8988T (cell line): ENCODE data around the gene EDEM1.
"Not testable (repeated sequence)": the region's sequence is repeated elsewhere in the genome, so short reads cannot be mapped to it uniquely, and the experiment has no call there.

Experiments used
- DNase-seq: peaks from one replicate; pipeline ENCODE4 v3.0.0; 2011

The EDEM1 gene

DNA sequence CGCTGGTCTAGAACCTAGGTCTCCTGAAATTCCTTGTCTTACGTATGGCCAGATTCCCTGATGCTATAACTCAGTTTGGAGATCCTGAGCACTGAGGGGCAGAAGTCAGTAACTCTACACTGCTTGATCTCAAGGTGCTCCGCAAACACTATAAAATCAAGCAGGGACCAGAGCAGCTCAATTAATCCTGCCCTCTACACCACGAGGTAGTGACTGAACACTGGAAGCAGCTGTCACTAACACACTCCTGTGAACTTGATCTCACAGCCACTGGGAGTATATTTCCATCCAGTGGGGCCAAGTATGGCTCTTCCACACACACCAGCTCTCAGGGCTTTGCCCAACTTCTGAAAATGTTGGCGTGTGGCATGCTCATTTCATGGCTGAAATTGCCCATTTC is 51.0 kb downstream of the EDEM1 start:
- DNase-seq, result no peak

DNA sequence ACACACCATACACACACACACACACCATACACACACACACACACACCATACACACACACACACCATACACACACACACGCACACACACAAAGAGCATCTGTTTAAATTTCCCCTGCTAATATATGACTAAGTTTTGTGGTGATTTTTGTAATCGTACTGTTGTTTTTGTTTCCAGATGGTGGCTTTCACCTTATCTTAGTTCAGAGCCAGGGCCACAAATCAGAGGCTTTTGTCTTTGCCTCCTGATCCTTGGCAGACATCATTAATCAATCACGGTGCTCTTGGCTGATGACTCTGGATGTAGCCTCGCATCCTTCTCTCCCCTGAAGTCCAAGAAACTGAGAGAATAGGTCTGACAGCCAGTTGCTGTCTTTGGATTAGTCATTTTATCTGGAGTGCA is 52.1 kb downstream of the EDEM1 start:
- no peak for DNase-seq

DNA sequence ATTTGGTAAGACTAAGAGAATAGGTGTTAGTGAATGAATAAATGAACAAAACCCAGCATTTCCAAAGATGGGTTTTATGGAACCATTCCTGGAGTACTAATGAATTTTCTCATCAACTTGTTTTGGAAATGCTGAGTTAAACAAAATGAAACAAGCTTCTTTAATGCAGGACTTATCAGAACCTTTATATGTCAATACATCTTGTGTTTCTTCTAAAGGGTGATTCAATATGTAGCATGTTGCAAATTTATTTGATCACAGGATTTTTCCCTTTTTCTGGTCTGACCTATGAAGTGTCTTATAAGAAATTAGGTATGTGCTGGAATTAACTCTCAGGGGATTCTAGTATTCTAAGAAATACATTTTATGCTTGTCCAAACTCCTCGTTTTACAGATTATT is 53.2 kb downstream of the EDEM1 start:
- no peak for DNase-seq

DNA sequence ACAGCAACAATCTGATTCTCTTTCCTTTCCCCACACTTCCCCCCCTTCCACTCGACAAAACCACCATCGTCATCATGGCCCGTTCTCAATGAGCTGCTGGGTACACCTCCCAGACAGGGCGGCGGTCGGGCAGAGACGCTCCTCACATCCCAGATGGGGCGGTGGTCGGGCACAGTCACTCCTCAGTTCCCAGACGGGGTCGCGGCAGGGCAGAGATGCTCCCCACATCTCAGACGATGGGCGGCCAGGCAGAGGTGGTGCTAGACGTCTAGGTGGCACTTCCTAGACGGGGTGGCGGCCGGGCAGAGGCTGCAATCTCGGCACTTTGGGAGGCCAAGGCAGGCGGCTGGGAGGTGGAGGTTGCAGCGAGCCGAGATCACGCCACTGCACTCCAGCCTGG is 55.3 kb downstream of the EDEM1 start:
- not testable (repeated sequence) for DNase-seq

DNA sequence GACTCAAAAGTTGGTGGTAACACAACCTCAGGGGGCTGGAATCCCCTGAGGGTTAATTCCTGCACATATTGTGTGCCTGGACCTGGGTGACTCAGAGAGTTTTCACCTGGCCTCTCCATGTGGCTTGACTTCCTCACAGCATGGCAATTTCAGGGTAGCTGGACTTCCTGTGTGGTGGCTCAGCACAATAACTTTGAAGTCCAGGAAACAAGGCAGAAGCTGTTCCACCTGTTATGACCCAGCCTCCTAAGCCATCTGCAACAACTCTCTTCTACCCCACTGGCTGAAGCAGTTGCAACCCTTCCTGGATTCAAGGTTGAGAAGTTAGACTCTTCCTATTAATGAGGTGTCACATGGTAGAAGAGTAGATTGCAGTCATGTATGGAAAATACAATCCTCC is 58.4 kb downstream of the EDEM1 start:
- DNase-seq, result no peak

DNA sequence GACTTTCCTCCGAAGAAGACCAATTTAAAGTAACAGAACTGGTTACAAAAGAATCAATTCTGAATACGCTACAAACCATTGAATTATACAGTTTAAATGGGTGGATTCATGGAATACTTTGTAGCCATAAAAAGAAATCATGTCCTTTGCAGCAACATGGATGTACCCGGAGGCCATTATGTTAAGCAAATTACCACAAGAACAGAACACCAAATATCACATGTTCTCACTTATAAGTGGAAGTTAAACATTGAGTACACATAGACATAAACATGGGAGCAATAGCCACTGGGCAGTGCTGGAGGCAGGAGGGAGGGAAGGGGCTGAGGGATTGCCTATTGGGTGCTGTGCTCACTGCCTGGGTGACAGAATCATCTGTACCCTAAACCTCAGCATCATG is 61.3 kb downstream of the EDEM1 start:
- DNase-seq, result no peak

DNA sequence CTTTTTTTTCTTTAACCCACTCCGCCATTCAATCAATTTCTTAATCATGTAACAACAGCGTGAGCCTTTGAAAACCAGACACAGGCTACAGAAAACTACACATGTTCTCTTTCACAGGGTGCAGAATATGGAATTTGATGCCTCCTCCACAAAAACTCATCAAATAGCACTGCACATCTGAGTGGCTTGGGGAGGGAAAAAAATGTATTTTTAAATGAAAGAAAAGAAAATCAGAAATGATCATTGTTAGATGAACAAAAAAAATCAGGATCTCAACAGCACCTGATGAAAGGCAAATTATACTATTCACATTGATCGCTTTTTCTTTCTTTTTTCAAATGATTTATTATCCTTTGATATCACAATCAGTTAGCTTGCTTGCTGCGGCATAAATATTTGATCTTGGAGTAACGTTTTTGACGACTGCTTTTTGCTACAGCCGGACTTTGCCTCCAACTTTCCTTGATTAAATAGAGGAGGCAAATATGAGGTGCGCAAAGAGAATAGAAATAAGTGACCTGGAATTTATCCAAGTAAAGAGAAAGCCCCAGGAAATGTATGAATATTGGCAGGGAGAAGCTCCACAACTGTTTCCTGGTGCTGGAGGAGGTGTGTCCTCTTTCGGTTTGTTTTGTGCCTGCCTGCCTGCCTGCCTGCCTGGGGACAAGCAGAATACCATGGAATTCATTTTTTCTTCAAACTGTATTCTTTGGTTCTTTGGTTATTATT is 63.1 kb downstream of the EDEM1 start:
- no peak for DNase-seq

DNA sequence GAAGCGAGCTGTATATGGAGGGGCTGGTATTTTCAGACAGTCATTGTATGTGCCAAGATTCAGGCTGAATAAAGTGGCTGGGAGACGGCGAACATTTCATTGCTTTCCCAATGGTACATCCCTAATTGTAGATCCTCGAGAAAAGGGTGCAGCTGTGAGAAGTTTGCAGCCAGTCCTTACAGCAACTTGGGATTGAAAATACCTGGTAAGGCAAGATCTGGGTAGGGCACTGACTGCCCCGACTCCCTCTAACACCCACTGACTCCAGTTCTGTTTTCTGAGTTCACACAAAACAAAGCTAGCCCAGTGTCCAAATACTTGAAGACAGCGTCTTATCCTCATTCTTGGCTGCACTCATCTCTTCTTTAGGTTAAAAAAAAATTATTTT is 63.7 kb downstream of the EDEM1 start:
- no peak for DNase-seq

DNA sequence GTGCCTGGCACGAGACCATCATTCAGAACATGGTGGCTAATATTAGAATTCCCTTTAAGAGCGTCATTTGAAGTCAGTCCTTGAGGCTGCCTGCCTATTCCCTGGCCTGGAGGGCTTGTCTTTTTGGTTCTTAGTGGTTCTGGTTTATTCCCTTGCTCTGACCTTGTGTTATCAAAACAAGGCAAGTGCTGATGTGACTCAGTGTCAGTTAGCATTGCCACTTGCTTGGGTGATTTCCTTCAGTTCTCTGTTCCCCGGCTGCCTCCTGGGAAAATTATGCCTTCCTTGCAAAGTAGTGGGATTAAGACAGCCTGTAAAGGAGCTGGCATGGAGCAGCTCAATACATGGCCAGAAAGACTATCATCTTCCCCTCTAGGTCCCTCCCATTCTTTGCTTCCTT is 64.6 kb downstream of the EDEM1 start:
- no peak for DNase-seq

DNA sequence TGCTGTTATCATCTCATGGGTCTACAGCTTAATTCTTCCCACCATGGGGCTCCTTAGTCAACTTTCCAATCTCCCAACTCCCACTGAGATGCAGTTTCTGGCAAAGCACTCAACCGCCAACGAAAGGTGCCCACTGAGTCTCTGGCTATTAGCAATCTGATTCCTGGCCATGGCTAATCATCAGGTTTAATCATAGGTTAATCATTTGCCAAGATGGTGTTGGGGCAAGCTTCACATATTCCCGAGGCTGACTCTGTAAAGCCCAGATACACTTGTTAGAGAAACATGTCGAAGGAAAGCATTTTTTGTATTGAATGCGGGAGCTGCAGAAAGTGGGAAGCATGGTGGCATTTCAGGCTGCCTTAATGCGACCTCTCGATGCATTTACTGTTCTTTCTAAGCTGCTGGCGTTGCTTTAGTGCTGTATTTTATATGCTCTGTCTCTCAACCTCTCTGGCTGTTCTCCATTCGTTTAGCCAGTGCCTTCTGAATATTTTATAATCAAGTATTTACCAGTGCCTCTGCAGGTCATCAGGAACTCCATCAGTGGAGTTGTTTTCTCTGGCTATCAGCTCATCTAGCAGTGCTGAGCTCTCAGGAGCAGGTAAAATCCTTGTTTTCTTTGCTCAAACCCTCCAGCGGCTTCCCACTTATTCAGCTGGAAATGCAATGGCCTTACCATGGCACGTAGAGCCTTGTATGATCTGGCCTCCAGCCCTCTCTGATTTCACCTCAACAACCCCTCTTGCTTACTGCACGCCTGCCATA is 67.0 kb downstream of the EDEM1 start:
- no peak for DNase-seq

DNA sequence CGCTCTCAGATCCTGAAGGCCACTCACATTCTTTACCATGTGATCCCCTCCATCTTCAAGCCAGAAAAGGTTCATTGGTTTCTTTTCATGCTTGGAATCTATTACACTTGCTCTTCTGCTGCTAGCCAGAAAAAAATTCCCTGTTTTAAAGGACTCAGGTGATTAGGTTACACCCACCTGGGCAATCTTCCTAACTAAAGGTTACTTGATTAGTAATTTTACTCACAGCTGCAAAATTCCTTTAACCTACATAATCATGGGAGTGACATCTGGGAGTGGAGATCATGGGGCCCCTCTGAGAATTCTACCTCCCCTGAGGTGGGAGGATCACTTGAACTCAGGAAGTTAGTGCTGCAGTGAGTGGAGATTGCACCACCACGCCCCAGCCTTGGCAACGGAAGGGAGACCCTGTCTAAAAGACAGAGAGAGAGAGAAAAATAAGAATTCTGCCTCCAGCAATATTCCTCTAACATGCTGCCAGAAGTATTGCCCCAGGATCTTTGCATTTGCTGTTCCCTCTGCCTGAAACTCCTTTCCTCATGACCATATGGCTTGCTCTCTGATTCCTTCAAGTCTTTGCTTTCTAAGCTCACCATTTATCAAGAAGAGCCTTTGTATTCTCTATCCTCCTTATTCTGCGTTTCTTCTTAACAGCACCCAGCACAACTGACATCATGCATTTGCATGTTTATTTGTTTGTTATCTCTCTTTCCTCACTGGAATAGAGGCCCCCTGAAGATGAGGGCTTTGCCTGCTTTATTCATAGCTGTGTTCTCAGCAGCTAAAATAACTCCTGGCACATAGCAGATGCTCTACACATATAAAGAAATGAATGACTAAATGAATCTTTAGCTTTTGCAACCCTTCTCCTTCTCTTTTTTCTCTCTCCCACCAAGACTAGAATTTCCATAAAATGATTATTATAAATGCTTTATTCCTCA is 68.2 kb downstream of the EDEM1 start:
- DNase-seq, result no peak

DNA sequence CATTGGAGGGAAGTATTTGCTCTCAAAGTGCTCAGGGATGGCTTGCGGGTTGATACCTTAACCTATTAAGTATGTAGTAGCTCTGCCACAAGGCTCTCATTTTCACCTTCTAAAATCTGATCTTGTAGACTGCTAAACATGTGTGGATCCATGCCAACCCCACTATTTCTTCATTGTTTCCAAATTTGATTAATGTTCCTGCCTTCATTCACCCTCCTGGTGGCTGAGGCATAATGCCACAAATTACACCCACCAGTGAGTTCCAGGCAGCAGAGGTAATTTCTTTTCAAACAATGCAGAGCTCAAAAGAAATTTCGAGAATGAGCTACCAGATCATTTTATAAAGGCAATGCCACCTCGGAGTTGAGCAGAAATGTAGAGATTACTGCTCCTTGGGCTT is 71.0 kb downstream of the EDEM1 start:
- DNase-seq, result no peak

DNA sequence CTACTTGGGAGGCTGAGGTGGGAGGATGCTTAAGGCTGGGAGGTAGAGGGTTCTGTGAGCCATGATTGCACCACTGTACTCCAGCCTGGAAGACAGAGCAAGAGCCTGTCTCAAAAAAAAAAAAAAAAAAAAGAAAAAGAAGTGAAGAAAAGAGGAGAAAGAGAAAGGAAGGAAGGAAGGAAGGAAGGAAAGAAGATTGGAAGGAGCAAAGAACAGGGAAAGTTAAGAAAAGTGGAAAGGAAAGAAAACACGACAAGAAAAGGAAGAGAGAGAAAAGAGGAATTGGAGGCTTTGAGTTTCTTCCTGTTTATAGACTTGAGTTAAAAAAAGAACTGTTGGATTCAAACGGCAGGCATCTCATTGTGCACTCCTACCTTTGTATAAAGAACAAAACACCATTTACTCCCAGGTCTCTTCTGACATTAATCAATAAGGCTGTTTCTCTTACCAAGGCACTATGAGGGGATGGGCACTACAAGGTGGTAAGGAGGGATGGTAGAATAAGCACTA is 73.5 kb downstream of the EDEM1 start:
- DNase-seq, result no peak

DNA sequence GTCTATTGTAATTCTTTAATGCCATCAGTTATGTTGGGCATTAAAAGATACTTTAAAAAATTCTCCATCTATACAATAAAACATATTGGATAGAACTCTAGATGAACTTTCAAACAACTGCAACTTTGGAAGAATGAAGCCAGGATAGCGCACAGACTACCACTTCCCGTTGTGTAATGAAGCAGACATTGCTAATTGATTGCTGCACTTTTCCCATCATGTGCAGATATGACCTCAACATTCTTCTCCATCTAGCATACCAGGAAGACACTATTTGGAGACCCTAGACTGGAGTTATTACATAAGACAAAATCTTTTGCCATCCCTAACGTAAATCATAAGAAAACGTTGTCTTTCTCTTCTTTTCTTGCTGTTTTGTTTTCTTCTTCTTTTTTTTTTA is 75.0 kb downstream of the EDEM1 start:
- DNase-seq, result no peak

DNA sequence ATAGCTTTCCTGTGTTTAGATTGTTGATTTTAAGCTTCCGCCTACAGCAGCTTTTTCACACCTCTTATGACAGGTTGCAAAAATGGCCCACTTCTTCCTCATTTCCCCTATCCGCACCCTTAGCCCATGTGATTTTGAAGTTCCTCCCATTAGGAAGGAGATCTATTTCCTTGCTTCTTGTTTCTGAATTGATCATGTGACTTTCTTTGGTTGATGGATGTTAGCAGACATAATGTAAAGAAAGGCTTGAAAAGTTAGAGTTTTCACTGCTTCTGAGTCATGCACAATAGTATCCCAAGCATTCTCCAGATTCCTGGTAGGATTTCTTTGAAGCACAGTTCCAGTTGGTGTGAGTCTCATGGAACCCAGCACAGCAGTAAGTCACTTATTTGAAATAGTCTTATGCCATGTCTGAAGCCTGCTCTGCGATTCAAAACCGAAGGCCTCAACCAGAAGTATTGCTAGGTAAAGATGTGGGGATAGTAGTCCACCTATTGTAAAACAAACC is 76.6 kb downstream of the EDEM1 start:
- DNase-seq, result no peak

DNA sequence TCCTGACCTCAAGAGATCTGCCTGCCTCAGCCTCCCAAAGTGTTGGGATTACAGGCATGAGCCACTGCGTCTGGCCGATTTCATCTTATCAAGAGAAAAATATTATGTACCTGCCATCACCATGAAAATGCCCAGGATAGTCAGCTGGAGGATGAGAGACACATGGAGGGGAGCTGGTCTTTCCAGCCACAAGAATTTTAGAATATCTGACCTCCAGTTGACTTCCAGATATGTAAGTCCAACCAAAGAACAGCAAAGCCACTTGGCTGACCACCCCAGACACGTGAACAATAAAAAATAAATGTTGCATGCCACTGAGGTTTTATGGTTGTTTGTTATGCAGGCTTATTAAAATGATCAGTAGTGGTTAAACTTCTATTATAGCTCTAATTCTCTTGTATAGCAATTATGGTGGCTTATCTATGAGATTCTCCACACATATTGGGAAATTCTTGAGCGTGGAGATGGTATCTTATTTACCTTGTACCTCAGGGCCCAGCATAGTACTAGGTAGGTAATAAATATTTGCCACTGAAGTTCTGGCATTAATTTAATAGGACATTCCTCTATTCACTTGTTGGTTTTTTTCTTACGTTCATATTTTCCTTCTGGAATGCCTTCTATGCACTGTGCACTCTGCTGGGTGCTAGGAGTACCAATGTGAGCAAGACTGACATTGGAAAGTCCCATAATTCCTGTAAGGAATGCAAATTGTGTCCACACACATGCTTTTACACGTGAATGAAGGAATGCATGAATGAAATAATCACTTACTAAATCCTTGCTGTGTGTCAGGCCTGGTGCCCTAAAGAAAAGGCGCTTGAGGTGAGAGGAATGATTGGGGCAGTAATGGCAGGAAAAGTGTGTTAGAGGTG is 77.6 kb downstream of the EDEM1 start:
- no peak for DNase-seq

DNA sequence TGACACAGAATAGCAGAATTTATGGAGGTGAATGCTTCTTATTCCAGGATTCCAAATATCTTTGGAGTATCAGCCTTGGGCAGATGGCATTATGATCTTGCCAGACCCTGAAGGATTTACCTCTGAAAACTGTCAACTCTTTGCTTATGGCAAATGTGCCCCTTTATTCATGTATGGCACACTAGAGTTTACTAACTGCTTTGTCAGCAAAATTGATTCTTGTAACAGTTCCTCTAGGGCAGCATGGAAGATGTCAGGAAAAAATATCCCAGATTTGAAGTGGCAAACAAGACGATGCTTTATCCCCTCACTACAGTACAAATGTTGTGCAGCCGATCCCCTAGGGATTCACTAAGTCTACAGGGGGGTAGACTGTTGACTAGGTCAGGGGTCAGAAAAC is 79.7 kb downstream of the EDEM1 start:
- no peak for DNase-seq

DNA sequence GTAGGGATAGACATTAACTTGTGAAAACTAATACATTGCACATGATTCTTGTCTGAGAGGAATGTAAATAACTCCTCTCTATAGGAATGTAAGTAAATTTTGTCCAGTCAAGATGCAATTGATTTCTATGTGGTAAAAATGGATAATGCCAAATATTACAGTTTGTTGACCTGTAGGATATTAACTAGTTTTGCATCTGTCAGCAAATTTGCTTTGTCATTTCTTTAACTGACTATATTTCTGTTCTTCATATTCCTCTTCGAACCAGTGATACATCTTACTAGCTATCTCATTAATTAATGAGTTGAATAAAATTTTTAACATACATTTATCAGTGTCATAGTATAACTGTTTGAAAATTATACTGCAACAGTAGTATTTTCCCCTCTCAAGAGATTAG is 80.4 kb downstream of the EDEM1 start:
- no peak for DNase-seq
